Activated T-cell treated with anti-CD3 and anti-CD28 coated beads, Interleukin-2, amount 50 U/mL, for 72 hours (primary cell): Measurements from ENCODE around the gene ASCC1. TPM values are rescaled to one million over a fixed set of nuclear protein-coding genes. Genes with fewer than 3 reads are reported as not detected.
"Not testable (repeated sequence)": the region's sequence is repeated elsewhere in the genome, so short reads cannot be mapped to it uniquely, and the experiment has no call there.

Experiments
- ATAC-seq, 2 donors: fragments of 150-1000 bp; cut with Tn5 transposase; replicated peaks in 1 of 2; 2 replicates each; pipeline ENCODE4 v1.10.0; 2021; ENCODE audit warnings: moderate library complexity in 2 of 2, mild to moderate bottlenecking in 1 of 2
- DNase-seq, 2 donors: peaks; one replicate each; pipeline ENCODE4 v3.0.0; 2021 to 2022; ENCODE audit warnings: mixed read lengths in 1 of 2
- H3K27ac Mint-ChIP-seq: one replicate; pipeline ENCODE4 v1.8.0; 2022; ENCODE audit warnings: mild to moderate bottlenecking, moderate library complexity, mixed read lengths
- H3K27me3 Mint-ChIP-seq: one replicate; pipeline ENCODE4 v1.8.0; 2022; ENCODE audit warnings: low read depth, mixed read lengths
- H3K36me3 Mint-ChIP-seq, 2 donors: one replicate each; pipeline ENCODE4 v1.8.0; 2022; ENCODE audit warnings: mixed read lengths in 2 of 2, mild to moderate bottlenecking in 1 of 2; ENCODE audit not compliant: insufficient read depth in 2 of 2
- H3K4me1 Mint-ChIP-seq: one replicate; pipeline ENCODE4 v1.8.0; 2022; ENCODE audit warnings: low read depth, mixed read lengths
- H3K4me3 Mint-ChIP-seq, 2 donors: one replicate each; pipeline ENCODE4 v1.8.0; 2022; ENCODE audit warnings: mild to moderate bottlenecking in 2 of 2, mixed read lengths in 2 of 2, moderate library complexity in 2 of 2
- H3K9me3 Mint-ChIP-seq, 2 donors: one replicate each; pipeline ENCODE4 v1.8.0; 2022; ENCODE audit warnings: mixed read lengths in 2 of 2
- total RNA-seq, 2 donors: library from RNA; stranded (reverse); gene quantifications; one replicate each; pipeline ENCODE4 v1.2.3, GENCODE V29; 2022

Gene ASCC1
- total RNA-seq, 2 donors from 2014 or later: 81.2 to 84.3 TPM

DNA sequence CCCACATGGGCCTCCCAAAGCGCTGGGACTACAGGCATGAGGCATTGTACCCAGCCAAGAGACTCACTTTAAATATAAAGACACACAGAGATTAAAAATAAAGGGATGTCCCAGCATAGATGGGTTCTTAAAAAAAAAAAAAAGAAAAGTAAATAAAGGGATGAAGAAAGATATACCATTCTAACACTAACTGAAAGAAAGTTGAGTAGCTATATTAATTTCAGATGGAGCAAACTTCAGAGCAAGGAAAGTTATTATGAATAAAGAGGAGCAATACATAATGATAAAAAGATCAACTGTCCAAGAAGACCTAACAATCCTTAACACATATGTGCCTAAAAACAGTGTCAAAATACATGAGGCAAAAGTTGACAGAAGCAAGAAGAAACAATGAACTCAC is 94.7 kb downstream of the ASCC1 start:
- no peak for DNase-seq
- H3K4me1 Mint-ChIP-seq: peaks cover 31% of the 10 kb centered on the region
- H3K9me3 Mint-ChIP-seq: peaks cover 2% of the 10 kb centered on the region in 2 donors
- H3K36me3 Mint-ChIP-seq: peaks cover 6 to 13% of the 10 kb centered on the region in 2 donors
- H3K27ac Mint-ChIP-seq: peak overlapping the region; percentile 84
- H3K4me3 Mint-ChIP-seq: peak overlapping the region in 1 of 2 donors; percentile 46
- no peaks in the 10 kb centered on the region for H3K27me3 Mint-ChIP-seq
- ATAC-seq: no peak

- Mint-ChIP-seq H3K4me3 (no peak overlapping the region), H3K27me3 (no peaks in the 10 kb centered on the region), H3K4me1 (peaks cover 7% of the 10 kb centered on the region), H3K9me3 (peaks cover 2 to 4% of the 10 kb centered on the region in 2 donors), H3K27ac (no peak overlapping the region), H3K36me3 (peaks cover 14 to 24% of the 10 kb centered on the region in 2 donors)
- DNase-seq (no peak), ATAC-seq (no peak)
Measured at GRCh38 chr10:72116372-72116771, 99.7 kb downstream of the ASCC1 start.

GRCh38 chr10:72114706-72115450 is 101.2 kb downstream of the ASCC1 start:
- H3K36me3 Mint-ChIP-seq: peaks cover 14 to 22% of the 10 kb centered on the region in 2 donors
- ATAC-seq: no peak
- no peaks in the 10 kb centered on the region for H3K27me3 Mint-ChIP-seq
- H3K4me1 Mint-ChIP-seq: peaks cover 12% of the 10 kb centered on the region
- no peak overlapping the region for H3K4me3 Mint-ChIP-seq
- H3K9me3 Mint-ChIP-seq: peaks cover 2 to 4% of the 10 kb centered on the region in 2 donors
- no peak overlapping the region for H3K27ac Mint-ChIP-seq
- no peak for DNase-seq

GRCh38 chr10:72110673-72111401 is 105.2 kb downstream of the ASCC1 start:
- DNase-seq (no peak), ATAC-seq (no peak)
- no peaks in the 10 kb centered on the region for H3K9me3 Mint-ChIP-seq
- no peak overlapping the region for H3K4me3 Mint-ChIP-seq
- peaks cover 53% of the 10 kb centered on the region for H3K4me1 Mint-ChIP-seq
- H3K36me3 Mint-ChIP-seq: peaks cover 6 to 12% of the 10 kb centered on the region in 2 donors
- no peak overlapping the region for H3K27ac Mint-ChIP-seq
- H3K27me3 Mint-ChIP-seq: no peaks in the 10 kb centered on the region

GRCh38 chr10:72109636-72110157 is 106.4 kb downstream of the ASCC1 start:
- DNase-seq: no peak
- Mint-ChIP-seq H3K4me3 (peak overlapping the region; percentile 60 to 92), H3K4me1 (peaks cover 59% of the 10 kb centered on the region), H3K9me3 (no peaks in the 10 kb centered on the region), H3K27ac (peak overlapping the region; percentile 98), H3K27me3 (no peaks in the 10 kb centered on the region), H3K36me3 (peaks cover 2 to 6% of the 10 kb centered on the region in 2 donors)
- ATAC-seq: peak; percentile 36

- H3K4me3 Mint-ChIP-seq: peak overlapping the region; percentile 60 to 92
- no peaks in the 10 kb centered on the region for H3K27me3 Mint-ChIP-seq
- H3K27ac Mint-ChIP-seq: peak overlapping the region; percentile 98
- peak; percentile 16 to 29 for ATAC-seq
- H3K4me1 Mint-ChIP-seq: peaks cover 66% of the 10 kb centered on the region
- H3K36me3 Mint-ChIP-seq: peaks cover 2 to 6% of the 10 kb centered on the region in 2 donors
- DNase-seq: no peak
- H3K9me3 Mint-ChIP-seq: no peaks in the 10 kb centered on the region
Measured at GRCh38 chr10:72108830-72109635, 107.0 kb downstream of the ASCC1 start.

DNA sequence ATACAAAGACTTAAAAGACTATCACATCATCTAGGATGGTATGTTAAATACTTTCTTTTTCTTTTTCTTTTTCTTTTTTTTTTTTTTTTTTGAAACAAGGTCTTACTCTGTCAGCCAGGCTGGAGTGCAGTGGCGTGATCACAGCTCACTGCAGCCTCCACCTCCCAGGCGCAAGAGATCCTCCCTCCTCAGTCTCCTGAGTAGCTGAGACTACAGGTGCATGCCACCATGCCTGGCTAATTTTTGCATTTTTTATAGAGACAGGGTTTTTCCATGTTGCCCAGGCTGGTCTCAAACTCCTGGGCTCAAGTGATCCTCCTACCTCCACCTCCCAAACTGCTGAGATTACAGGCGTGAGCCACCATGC is 108.1 kb downstream of the ASCC1 start:
- not testable (repeated sequence) for DNase-seq, H3K36me3 Mint-ChIP-seq, H3K27me3 Mint-ChIP-seq, H3K9me3 Mint-ChIP-seq
- H3K27ac Mint-ChIP-seq: peak overlapping the region; percentile 98
- H3K4me1 Mint-ChIP-seq: peaks cover 75% of the 10 kb centered on the region
- peak; percentile 20 to 23 for ATAC-seq
- H3K4me3 Mint-ChIP-seq: peak overlapping the region; percentile 73 to 92

GRCh38 chr10:72107325-72108003 is 108.6 kb downstream of the ASCC1 start:
- DNase-seq (peak in 1 of 2 donors; percentile 31), ATAC-seq (peak; percentile 73 to 74)
- Mint-ChIP-seq H3K4me3 (peak overlapping the region; percentile 73 to 92), H3K9me3 (no peaks in the 10 kb centered on the region), H3K27me3 (no peaks in the 10 kb centered on the region), H3K36me3 (peaks cover 2 to 11% of the 10 kb centered on the region in 2 donors), H3K27ac (peak overlapping the region; percentile 98), H3K4me1 (peaks cover 78% of the 10 kb centered on the region)

GRCh38 chr10:72106896-72107295 is 109.2 kb downstream of the ASCC1 start:
- peaks cover 5 to 17% of the 10 kb centered on the region in 2 donors for H3K36me3 Mint-ChIP-seq
- DNase-seq (no peak), ATAC-seq (no peak)
- peaks cover 84% of the 10 kb centered on the region for H3K4me1 Mint-ChIP-seq
- H3K9me3 Mint-ChIP-seq: no peaks in the 10 kb centered on the region
- H3K4me3 Mint-ChIP-seq: peak overlapping the region; percentile 73 to 92
- H3K27me3 Mint-ChIP-seq: no peaks in the 10 kb centered on the region
- peak overlapping the region; percentile 98 for H3K27ac Mint-ChIP-seq

DNA sequence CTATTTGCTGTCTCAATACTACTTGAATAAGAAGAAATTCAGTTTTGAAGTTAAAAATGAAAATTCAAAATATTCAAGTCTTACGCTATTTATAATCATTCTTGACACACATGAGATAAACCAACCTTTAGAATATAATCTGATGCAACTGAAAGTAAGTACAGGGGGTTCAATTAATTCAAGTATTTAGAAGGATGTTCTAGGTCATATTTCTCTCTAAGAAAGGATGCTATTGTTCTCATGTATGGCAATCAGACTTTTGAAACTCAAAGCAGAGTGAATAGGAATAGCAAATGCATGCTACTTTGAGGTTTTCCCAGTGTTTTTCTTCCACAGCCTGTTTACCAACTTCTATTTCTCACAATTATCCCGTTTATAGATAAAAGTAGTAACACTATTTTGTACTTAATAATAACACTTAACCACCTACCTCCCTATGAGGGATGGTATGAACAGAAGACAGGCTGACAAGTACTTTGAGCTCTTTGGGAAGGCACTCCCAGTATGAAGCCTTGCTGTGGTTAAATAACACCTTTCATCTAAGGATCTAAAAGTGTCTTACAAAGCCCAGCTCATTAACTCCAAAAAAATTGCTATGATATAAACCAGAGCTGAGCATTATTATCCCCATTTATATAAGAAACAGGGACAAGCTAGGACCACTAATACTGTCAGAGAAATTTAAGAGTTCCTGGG is 109.8 kb downstream of the ASCC1 start:
- Mint-ChIP-seq H3K4me3 (peak overlapping the region; percentile 73 to 92), H3K27ac (peak overlapping the region; percentile 98), H3K4me1 (peaks cover 90% of the 10 kb centered on the region), H3K36me3 (peaks cover 9 to 23% of the 10 kb centered on the region in 2 donors), H3K9me3 (no peaks in the 10 kb centered on the region), H3K27me3 (no peaks in the 10 kb centered on the region)
- DNase-seq (no peak), ATAC-seq (no peak)

DNA sequence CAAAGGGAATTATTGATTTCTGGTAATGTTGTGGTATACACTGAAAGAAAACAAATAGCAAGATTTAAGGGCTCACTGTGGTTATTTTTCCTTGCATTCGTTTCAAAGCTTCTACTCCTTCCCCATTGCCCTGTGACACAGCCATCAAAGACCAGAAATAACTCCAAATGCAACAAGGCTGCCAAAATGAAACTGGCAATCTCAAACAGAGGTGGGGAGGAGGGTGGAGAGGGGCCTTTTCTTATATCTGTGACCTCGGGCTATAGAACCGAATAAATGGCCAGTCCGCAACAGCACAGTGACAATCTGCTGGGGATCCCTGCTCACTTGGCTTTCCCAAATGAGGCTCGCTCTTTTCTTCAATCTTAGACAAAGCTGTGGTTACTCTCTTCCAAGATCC is 110.4 kb downstream of the ASCC1 start:
- Mint-ChIP-seq H3K4me1 (peaks cover 92% of the 10 kb centered on the region), H3K27me3 (no peaks in the 10 kb centered on the region), H3K27ac (peak overlapping the region; percentile 98), H3K9me3 (no peaks in the 10 kb centered on the region), H3K36me3 (peaks cover 12 to 23% of the 10 kb centered on the region in 2 donors), H3K4me3 (no peak overlapping the region)
- no peak for ATAC-seq
- DNase-seq: no peak

- ATAC-seq (no peak), DNase-seq (no peak)
- Mint-ChIP-seq H3K36me3 (peaks cover 12 to 23% of the 10 kb centered on the region in 2 donors), H3K27me3 (no peaks in the 10 kb centered on the region), H3K4me1 (peaks cover 87% of the 10 kb centered on the region), H3K27ac (no peak overlapping the region), H3K4me3 (no peak overlapping the region), H3K9me3 (no peaks in the 10 kb centered on the region)
Measured at GRCh38 chr10:72105098-72105475, 111.0 kb downstream of the ASCC1 start.
